B cell (primary cell): ENCODE results near the gene KLHL10.

Experiments
- EZH2 ChIP-seq: IDR thresholded peaks from 2 replicates; pipeline ENCODE4 v1.6.1; 2012; ENCODE audit warnings: borderline replicate concordance, low read depth, mild to moderate bottlenecking, moderate library complexity, low read length; ENCODE audit not compliant: insufficient read depth, poor library complexity, severe bottlenecking
- TF ChIP-seq, protein P1 (sequence below): fragments of 200-600 bp; IDR thresholded peaks from one replicate; pipeline ENCODE4 v1.8.0; 2022; ENCODE audit warnings: antibody characterized with exemption, mild to moderate bottlenecking

DNA sequence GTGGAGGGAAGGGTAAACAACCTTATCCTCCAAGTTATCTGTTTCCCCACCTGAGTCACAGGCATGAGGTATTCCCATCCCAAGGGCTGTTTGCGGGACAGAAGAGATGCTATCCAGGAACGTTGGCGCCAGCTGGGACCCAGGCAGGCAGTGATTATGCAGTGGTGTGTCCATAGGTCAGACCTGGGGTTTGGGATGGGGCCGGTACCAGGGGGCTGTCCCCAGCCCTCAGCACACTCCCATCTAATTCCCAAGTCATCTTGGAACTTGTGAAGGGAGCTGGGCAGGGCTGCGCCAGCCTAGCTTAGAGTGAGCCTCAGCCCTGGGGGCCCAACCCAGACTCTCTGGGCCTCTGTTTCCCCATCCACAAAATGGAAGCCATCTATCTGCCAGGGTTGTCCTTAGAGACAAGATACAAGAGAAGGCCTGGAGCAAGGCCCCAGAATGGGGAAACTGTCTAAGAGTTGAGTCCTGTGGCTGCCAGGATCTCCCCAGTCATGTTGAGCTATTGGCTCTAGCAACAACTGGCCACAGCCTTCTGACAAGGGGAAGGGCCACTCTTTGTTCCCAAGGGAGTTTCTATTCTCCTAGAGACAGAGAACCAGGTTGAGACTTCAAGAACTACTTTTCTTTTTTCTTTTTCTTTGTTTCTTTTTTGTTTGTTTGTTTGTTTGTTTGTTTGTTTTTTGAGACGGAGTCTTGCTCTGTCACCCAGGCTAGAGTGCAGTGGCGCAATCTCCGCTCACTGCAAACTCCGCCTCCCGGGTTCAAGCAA is 41.3 kb upstream of the KLHL10 start:
- TF ChIP-seq, protein P1, sequence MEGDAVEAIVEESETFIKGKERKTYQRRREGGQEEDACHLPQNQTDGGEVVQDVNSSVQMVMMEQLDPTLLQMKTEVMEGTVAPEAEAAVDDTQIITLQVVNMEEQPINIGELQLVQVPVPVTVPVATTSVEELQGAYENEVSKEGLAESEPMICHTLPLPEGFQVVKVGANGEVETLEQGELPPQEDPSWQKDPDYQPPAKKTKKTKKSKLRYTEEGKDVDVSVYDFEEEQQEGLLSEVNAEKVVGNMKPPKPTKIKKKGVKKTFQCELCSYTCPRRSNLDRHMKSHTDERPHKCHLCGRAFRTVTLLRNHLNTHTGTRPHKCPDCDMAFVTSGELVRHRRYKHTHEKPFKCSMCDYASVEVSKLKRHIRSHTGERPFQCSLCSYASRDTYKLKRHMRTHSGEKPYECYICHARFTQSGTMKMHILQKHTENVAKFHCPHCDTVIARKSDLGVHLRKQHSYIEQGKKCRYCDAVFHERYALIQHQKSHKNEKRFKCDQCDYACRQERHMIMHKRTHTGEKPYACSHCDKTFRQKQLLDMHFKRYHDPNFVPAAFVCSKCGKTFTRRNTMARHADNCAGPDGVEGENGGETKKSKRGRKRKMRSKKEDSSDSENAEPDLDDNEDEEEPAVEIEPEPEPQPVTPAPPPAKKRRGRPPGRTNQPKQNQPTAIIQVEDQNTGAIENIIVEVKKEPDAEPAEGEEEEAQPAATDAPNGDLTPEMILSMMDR = no peak
- TF ChIP-seq EZH2 = no peak
